ENCODE results near the gene NTN4.

DNA sequence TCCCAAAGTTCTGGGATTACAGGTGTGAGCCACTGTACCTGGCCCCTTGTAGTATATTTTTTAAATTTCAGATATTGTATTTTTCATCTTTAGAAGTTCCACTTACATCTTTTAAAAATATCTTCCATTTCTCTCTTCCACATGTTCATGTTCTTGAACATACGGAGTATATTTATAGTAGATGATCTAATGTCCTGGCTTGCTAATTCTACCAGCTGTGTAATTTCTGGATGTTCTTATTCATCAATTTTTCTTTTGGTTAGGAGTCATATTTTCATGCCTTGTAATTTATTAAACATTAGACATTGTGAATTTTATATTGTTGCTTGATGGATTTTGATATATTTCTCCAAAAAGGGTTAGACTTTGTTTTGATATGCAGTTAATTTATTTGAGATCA, 30.8 kb downstream of the NTN4 start:
- TF ChIP-seq CTCF (IDR thresholded peaks at IDR 0.05) (no peak), POLR2A (IDR thresholded peaks at IDR 0.05) (no peak)
